K562 (cell line): ENCODE measurements around the gene RPTN. TPM values are rescaled to one million over a fixed set of nuclear protein-coding genes. Genes with fewer than 3 reads are reported as not detected.

ENCODE experiments used
- ATAC-seq: fragments of 200-7000 bp; cut with Tn5 transposase; 3 replicates; pipeline ENCODE4 v1.9.1; 2020; ENCODE audit warnings: moderate library complexity
- BruUV-seq: library from RNA; stranded (reverse); fragments of 400-500 nt; replicated peaks from 2 replicates; lab custom pipeline; 2021; lab: Mats Ljungman, UMichigan
- CTCF ChIA-PET: fragments of 300-600 bp; formaldehyde crosslinking; extraction: SDS; loops from one replicate; lab custom pipeline; 2021; ENCODE audit warnings: low intra/inter-chr PET ratio; lab: Yijun Ruan, JAX
- POLR2A ChIA-PET: fragments of 300-600, 350-650 bp; sonication (Branson Sonifier 250); formaldehyde crosslinking; extraction: SDS; loops from one replicate; lab custom pipeline; 2021; ENCODE audit warnings: antibody characterized with exemption, inconsistent platforms; lab: Yijun Ruan, JAX
- DNase-seq, 4 experiments: peaks; one replicate each; pipeline versions ENCODE4 v3.0.0 to v3.0.0-alpha.2; 2011 to 2018; ENCODE audit warnings: low spot score in 3 of 4, mixed read lengths in 3 of 4; ENCODE audit errors: extremely low read depth in 1 of 4
- FAIRE-seq: peaks from 2 replicates; lab custom pipeline; 2011; peaks lifted over from hg19 to GRCh38; lab: Jason Lieb, UNC
- H2AFZ ChIP-seq: 2 replicates; pipeline ENCODE4 v1.6.0; 2011; ENCODE audit warnings: low read depth, low read length, control low read depth, inconsistent platforms
- H3K27ac ChIP-seq: fragments of 200-600 bp; 3 replicates; pipeline ENCODE4 v1.8.0; 2011; ENCODE audit warnings: low read depth, mild to moderate bottlenecking, control low read depth, inconsistent platforms, low read length, moderate library complexity, mixed read lengths; ENCODE audit errors: extremely low read depth
- H3K27me3 ChIP-seq, 2 experiments: fragments of 300-600 bp in 1 of 2; 2 replicates in 1 of 2; 3 replicates in 1 of 2; pipeline versions ENCODE4 v1.6.0 to v1.8.0; 2011; ENCODE audit warnings: inconsistent platforms in 2 of 2, low read length in 2 of 2, mild to moderate bottlenecking in 1 of 2, mixed read lengths in 1 of 2, moderate library complexity in 1 of 2; ENCODE audit not compliant: control insufficient read depth in 2 of 2, insufficient read depth in 2 of 2
- H3K36me3 ChIP-seq: fragments of 300-600 bp; 3 replicates; pipeline ENCODE4 v1.8.0; 2011; ENCODE audit warnings: mild to moderate bottlenecking, low read length, inconsistent platforms; ENCODE audit not compliant: control insufficient read depth, insufficient read depth
- H3K4me1 ChIP-seq, 2 experiments: fragments of 200-600 bp in 1 of 2; replicated peaks in 1 of 2; 2 replicates in 1 of 2; 3 replicates in 1 of 2; pipeline versions ENCODE4 v1.5.1 to v1.8.0; 2011; ENCODE audit warnings: inconsistent platforms in 2 of 2, low read length in 2 of 2, mild to moderate bottlenecking in 1 of 2, mixed read lengths in 1 of 2, moderate library complexity in 1 of 2; ENCODE audit not compliant: control insufficient read depth in 2 of 2, insufficient read depth in 2 of 2
- H3K4me2 ChIP-seq: 2 replicates; pipeline ENCODE4 v1.6.1; 2011; ENCODE audit warnings: low read length, control low read depth, inconsistent platforms, mixed read lengths; ENCODE audit not compliant: insufficient read depth
- H3K4me3 ChIP-seq: fragments of 200-600 bp; sonication (generic), shearing (Covaris generic); 2 replicates; pipeline ENCODE4 v1.5.1; 2016; ENCODE audit warnings: control low read depth, inconsistent platforms
- H3K79me2 ChIP-seq: fragments of 200-600 bp; 3 replicates; pipeline ENCODE4 v1.8.0; 2011; ENCODE audit warnings: low read length, inconsistent platforms; ENCODE audit not compliant: control insufficient read depth, insufficient read depth
- H3K9ac ChIP-seq, 2 experiments: 2 replicates each; pipeline versions ENCODE4 v1.6.0 to v1.6.1; 2011; ENCODE audit warnings: low read depth in 2 of 2, low read length in 2 of 2, control low read depth in 1 of 2, inconsistent platforms in 1 of 2, mild to moderate bottlenecking in 1 of 2, mixed read lengths in 1 of 2; ENCODE audit not compliant: insufficient read depth in 1 of 2
- H3K9me1 ChIP-seq: one replicate; pipeline ENCODE4 v1.6.0; 2011; ENCODE audit warnings: inconsistent platforms, mild to moderate bottlenecking, low read length, moderate library complexity; ENCODE audit not compliant: control insufficient read depth, insufficient read depth
- H3K9me3 ChIP-seq: replicated peaks from 2 replicates; pipeline ENCODE4 v1.5.1; 2011; ENCODE audit warnings: low read depth, low read length, inconsistent platforms; ENCODE audit not compliant: control insufficient read depth, insufficient read depth
- H4K20me1 ChIP-seq: replicated peaks from 2 replicates; pipeline ENCODE4 v1.6.1; 2011; ENCODE audit warnings: low read length, inconsistent platforms, mixed read lengths; ENCODE audit not compliant: control insufficient read depth, insufficient read depth
- NCOA2 ChIP-seq, 2 experiments: fragments of 450-650 bp; IDR thresholded peaks; 2 replicates each; pipeline ENCODE4 v1.6.1; 2018; ENCODE audit warnings: mild to moderate bottlenecking in 2 of 2, moderate library complexity in 1 of 2; ENCODE audit not compliant: partially characterized antibody in 2 of 2
- POLR2AphosphoS2 ChIP-seq: IDR thresholded peaks from 2 replicates; pipeline ENCODE4 v1.6.1; 2012; ENCODE audit warnings: low read length, improper control_type of control experiment
- RAD51 ChIP-seq: fragments of 450-650 bp; IDR thresholded peaks from 2 replicates; pipeline ENCODE4 v1.7.1; 2016; ENCODE audit warnings: low read depth, mild to moderate bottlenecking, borderline replicate concordance
- SMARCC2 ChIP-seq: fragments of 450-650 bp; IDR thresholded peaks from 2 replicates; pipeline ENCODE4 v1.6.1; 2017; ENCODE audit warnings: antibody characterized with exemption, moderate library complexity, mild to moderate bottlenecking, low read depth
- SRSF3 ChIP-seq: fragments of 200-400 bp; formaldehyde crosslinking; IDR thresholded peaks from 2 replicates; pipeline ENCODE4 v1.6.1; 2016; ENCODE audit warnings: mild to moderate bottlenecking, low read length, moderate library complexity; ENCODE audit not compliant: insufficient read depth
- STAG1 ChIP-seq: sonication (generic); formaldehyde crosslinking; IDR thresholded peaks from 2 replicates; pipeline ENCODE4 v1.5.0; 2020; ENCODE audit warnings: missing genetic modification reagents, borderline replicate concordance
- ZBED1 ChIP-seq: IDR thresholded peaks from 2 replicates; pipeline ENCODE4 v1.6.1; 2014
- ZNF408 ChIP-seq: fragments of 250-450 bp; sonication (Bioruptor Pico); IDR thresholded peaks from 2 replicates; pipeline ENCODE4 v1.4.0; 2020; ENCODE audit warnings: low read depth, mild to moderate bottlenecking, moderate library complexity
- WGBS: fragments of 100-300 bp; shearing (Covaris generic); methylation state at CpG from one replicate; pipeline ENCODE4 v1.1.6; 2016; ENCODE audit warnings: low coverage, mixed read lengths; ENCODE audit not compliant: insufficient coverage; ENCODE audit errors: missing lambda C conversion rate; 5-methylcytosine and 5-hydroxymethylcytosine counted together
- in situ Hi-C: fragments of 300-500 bp; cut with MboI; formaldehyde crosslinking; loops from 4 replicates; pipeline ENCODE4 v1.15.0; 2018; ENCODE audit warnings: inconsistent platforms, mixed read lengths
- intact Hi-C: fragments of 100-400 bp; cut with micrococcal nuclease; formaldehyde crosslinking; loops from 2 replicates; pipeline ENCODE4 v1.14.2; 2022
- polyA plus RNA-seq, 8 experiments: library from polyadenylated mRNA; depleted of rRNA in 4 of 8; stranded (reverse) in 5 of 8; unstranded in 3 of 8; fragments of >200 nt; fragmentation: Nextera tagmentation in 2 of 8; fragmentation: Illumina TruSeq in 1 of 8; extraction: Ambion mirVana in 2 of 8; extraction: Trizol in 1 of 8; gene quantifications; 2 replicates each; pipeline versions ENCODE4 v1.2.1 to v1.2.3, GENCODE V29; 2011 to 2014; ENCODE audit warnings: inconsistent platforms in 1 of 8, missing spikeins in 1 of 8
- total RNA-seq, 7 experiments: library from RNA; depleted of rRNA in 6 of 7; stranded (reverse); fragments of >200 nt in 6 of 7; fragmentation: Illumina TruSeq in 2 of 7; extraction: Trizol in 2 of 7; gene quantifications; 2 replicates each; pipeline versions ENCODE4 v1.2.1 to v1.2.3, GENCODE V29; 2011 to 2021; ENCODE audit warnings: low replicate concordance in 1 of 7
- TF ChIP-seq, protein P1 (sequence below): fragments of 250-450 bp; sonication (Bioruptor Pico); IDR thresholded peaks from 2 replicates; pipeline ENCODE4 v1.4.0; 2020; ENCODE audit warnings: mild to moderate bottlenecking, moderate library complexity
- TF ChIP-seq, protein P2 (sequence below): fragments of 250-450 bp; sonication (Bioruptor Pico); IDR thresholded peaks from 2 replicates; pipeline ENCODE4 v1.5.0; 2021; ENCODE audit warnings: mild to moderate bottlenecking, borderline replicate concordance
- TF ChIP-seq, protein P3 (sequence below): sonication (generic); formaldehyde crosslinking; IDR thresholded peaks from 2 replicates; pipeline ENCODE4 v1.8.1; 2023; ENCODE audit warnings: mild to moderate bottlenecking, missing genetic modification reagents
- TF ChIP-seq, protein P4 (sequence below): fragments of 450-650 bp; IDR thresholded peaks from 2 replicates; pipeline ENCODE4 v1.6.1; 2018; ENCODE audit warnings: mild to moderate bottlenecking, low read depth; ENCODE audit not compliant: partially characterized antibody

Gene RPTN
- total and polyA plus RNA-seq, 9 of the 15 experiments (the other 6 are each of a cell fraction or from before 2014, with no cell fraction given): not detected

- Histone ChIP-seq H2AFZ (no peak overlapping the region), H3K27ac (no peak overlapping the region), H3K36me3 (no peaks in the 10 kb centered on the region), H4K20me1 (no peaks in the 10 kb centered on the region), H3K9ac (no peak overlapping the region), H3K27me3 (peaks cover 11 to 57% of the 10 kb centered on the region in 2 experiments; a peak in 3 of 5 replicates), H3K4me3 (no peak overlapping the region), H3K4me1 (peaks cover 0 to 14% of the 10 kb centered on the region in 2 experiments; a peak in 1 of 5 replicates), H3K79me2 (no peaks in the 10 kb centered on the region), H3K9me3 (no peaks in the 10 kb centered on the region), H3K9me1 (no peaks in the 10 kb centered on the region), H3K4me2 (no peak overlapping the region)
- 1% methylated on average over 15 of the region's 31 CpGs for WGBS
- no peak for ATAC-seq
- intact Hi-C loops (no loop called here), in situ Hi-C loops (no loop called here)
- BruUV-seq: no TSS peak
- POLR2A ChIA-PET: interaction anchor here (0.6 to 1.5 kb wide), 3 partner anchors 9 to 167 kb away, joined by 3 to 5 read pairs (median 3); no protein-coding TSS in a partner anchor
- no peak for DNase-seq
- no peak for FAIRE-seq
- TF ChIP-seq ZBED1: no peak
- TF ChIP-seq STAG1 (CRISPR knock-in tag): no peak
- TF ChIP-seq, protein P1, sequence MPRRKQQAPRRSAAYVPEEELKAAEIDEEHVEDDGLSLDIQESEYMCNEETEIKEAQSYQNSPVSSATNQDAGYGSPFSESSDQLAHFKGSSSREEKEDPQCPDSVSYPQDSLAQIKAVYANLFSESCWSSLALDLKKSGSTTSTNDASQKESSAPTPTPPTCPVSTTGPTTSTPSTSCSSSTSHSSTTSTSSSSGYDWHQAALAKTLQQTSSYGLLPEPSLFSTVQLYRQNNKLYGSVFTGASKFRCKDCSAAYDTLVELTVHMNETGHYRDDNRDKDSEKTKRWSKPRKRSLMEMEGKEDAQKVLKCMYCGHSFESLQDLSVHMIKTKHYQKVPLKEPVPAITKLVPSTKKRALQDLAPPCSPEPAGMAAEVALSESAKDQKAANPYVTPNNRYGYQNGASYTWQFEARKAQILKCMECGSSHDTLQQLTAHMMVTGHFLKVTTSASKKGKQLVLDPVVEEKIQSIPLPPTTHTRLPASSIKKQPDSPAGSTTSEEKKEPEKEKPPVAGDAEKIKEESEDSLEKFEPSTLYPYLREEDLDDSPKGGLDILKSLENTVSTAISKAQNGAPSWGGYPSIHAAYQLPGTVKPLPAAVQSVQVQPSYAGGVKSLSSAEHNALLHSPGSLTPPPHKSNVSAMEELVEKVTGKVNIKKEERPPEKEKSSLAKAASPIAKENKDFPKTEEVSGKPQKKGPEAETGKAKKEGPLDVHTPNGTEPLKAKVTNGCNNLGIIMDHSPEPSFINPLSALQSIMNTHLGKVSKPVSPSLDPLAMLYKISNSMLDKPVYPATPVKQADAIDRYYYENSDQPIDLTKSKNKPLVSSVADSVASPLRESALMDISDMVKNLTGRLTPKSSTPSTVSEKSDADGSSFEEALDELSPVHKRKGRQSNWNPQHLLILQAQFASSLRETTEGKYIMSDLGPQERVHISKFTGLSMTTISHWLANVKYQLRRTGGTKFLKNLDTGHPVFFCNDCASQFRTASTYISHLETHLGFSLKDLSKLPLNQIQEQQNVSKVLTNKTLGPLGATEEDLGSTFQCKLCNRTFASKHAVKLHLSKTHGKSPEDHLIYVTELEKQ (CRISPR knock-in tag): no peak
- no peak for TF ChIP-seq SMARCC2
- TF ChIP-seq SRSF3: no peak
- TF ChIP-seq, protein P2, sequence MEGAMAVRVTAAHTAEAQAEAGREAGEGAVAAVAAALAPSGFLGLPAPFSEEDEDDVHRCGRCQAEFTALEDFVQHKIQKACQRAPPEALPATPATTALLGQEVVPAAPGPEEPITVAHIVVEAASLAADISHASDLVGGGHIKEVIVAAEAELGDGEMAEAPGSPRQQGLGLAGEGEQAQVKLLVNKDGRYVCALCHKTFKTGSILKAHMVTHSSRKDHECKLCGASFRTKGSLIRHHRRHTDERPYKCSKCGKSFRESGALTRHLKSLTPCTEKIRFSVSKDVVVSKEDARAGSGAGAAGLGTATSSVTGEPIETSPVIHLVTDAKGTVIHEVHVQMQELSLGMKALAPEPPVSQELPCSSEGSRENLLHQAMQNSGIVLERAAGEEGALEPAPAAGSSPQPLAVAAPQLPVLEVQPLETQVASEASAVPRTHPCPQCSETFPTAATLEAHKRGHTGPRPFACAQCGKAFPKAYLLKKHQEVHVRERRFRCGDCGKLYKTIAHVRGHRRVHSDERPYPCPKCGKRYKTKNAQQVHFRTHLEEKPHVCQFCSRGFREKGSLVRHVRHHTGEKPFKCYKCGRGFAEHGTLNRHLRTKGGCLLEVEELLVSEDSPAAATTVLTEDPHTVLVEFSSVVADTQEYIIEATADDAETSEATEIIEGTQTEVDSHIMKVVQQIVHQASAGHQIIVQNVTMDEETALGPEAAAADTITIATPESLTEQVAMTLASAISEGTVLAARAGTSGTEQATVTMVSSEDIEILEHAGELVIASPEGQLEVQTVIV (CRISPR knock-in tag): no peak
- TF ChIP-seq, protein P3, sequence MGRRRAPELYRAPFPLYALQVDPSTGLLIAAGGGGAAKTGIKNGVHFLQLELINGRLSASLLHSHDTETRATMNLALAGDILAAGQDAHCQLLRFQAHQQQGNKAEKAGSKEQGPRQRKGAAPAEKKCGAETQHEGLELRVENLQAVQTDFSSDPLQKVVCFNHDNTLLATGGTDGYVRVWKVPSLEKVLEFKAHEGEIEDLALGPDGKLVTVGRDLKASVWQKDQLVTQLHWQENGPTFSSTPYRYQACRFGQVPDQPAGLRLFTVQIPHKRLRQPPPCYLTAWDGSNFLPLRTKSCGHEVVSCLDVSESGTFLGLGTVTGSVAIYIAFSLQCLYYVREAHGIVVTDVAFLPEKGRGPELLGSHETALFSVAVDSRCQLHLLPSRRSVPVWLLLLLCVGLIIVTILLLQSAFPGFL (CRISPR knock-in tag): no peak
- TF ChIP-seq, protein P4, sequence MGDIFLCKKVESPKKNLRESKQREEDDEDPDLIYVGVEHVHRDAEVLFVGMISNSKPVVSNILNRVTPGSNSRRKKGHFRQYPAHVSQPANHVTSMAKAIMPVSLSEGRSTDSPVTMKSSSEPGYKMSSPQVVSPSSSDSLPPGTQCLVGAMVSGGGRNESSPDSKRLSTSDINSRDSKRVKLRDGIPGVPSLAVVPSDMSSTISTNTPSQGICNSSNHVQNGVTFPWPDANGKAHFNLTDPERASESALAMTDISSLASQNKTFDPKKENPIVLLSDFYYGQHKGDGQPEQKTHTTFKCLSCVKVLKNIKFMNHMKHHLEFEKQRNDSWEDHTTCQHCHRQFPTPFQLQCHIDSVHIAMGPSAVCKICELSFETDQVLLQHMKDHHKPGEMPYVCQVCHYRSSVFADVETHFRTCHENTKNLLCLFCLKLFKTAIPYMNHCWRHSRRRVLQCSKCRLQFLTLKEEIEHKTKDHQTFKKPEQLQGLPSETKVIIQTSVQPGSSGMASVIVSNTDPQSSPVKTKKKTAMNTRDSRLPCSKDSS: no peak
- no peak for TF ChIP-seq POLR2AphosphoS2
- no peak for TF ChIP-seq RAD51
- TF ChIP-seq ZNF408 (CRISPR knock-in tag): no peak
- no peak for TF ChIP-seq NCOA2 (IDR thresholded peaks at IDR 0.05; ENCODE audit: partially characterized antibody in 2 of 2)
- CTCF ChIA-PET: no interaction called here
Observed at GRCh38 chr1:152110365-152110859, 48.6 kb downstream of the RPTN start.
